IMR-90 (cell line): ENCODE data around the gene PRIMA1. TPM values are rescaled to one million over a fixed set of nuclear protein-coding genes. Genes with fewer than 3 reads are reported as not detected.

Experiments
- ATAC-seq: fragments of 200-7000 bp; cut with Tn5 transposase; 2 replicates; pipeline ENCODE4 v1.9.1; 2020; ENCODE audit warnings: low read depth, mild to moderate bottlenecking, moderate library complexity
- BruUV-seq: library from RNA; stranded (reverse); fragments of 400-500 nt; replicated peaks from 2 replicates; lab custom pipeline; 2021; lab: Mats Ljungman, UMichigan
- CTCF ChIA-PET: fragments of 300-600 bp; formaldehyde crosslinking; extraction: SDS; loops from one replicate; lab custom pipeline; 2021; ENCODE audit warnings: antibody characterized with exemption; lab: Yijun Ruan, JAX
- POLR2A ChIA-PET: fragments of 300-600 bp; sonication (Branson Sonifier 250); formaldehyde crosslinking; loops from one replicate; lab custom pipeline; 2022; ENCODE audit warnings: antibody characterized with exemption; ENCODE audit not compliant: unreplicated experiment; lab: Charles Lee
- DNase-seq: peaks from one replicate; pipeline ENCODE4 v3.0.0; 2013
- H2AFZ ChIP-seq: replicated peaks from 2 replicates; pipeline ENCODE3; 2013; ENCODE audit warnings: low read length, mild to moderate bottlenecking; ENCODE audit not compliant: poor library complexity
- H2AK5ac ChIP-seq: 2 replicates; pipeline ENCODE4 v1.6.1; 2013; ENCODE audit warnings: low read depth, low read length, inconsistent platforms
- H2AK9ac ChIP-seq: replicated peaks from 2 replicates; pipeline ENCODE3; 2013; ENCODE audit warnings: mild to moderate bottlenecking, low read depth, low read length, moderate library complexity; ENCODE audit not compliant: poor library complexity
- H2BK120ac ChIP-seq: 2 replicates; pipeline ENCODE4 v1.6.1; 2013; ENCODE audit warnings: low read depth, low read length, inconsistent platforms
- H2BK15ac ChIP-seq: 3 replicates; pipeline ENCODE4 v1.6.1; 2013; ENCODE audit warnings: low read depth, low read length, inconsistent platforms
- H2BK20ac ChIP-seq: 2 replicates; pipeline ENCODE4 v1.6.1; 2013; ENCODE audit warnings: low read depth, mild to moderate bottlenecking, inconsistent platforms, low read length, moderate library complexity
- H2BK5ac ChIP-seq: 2 replicates; pipeline ENCODE4 v1.6.1; 2013; ENCODE audit warnings: mild to moderate bottlenecking, low read depth, low read length, inconsistent platforms; ENCODE audit not compliant: poor library complexity, severe bottlenecking
- H3K14ac ChIP-seq: replicated peaks from 2 replicates; pipeline ENCODE4 v1.6.1; 2013; ENCODE audit warnings: low read depth, low read length, inconsistent platforms
- H3K18ac ChIP-seq: 2 replicates; pipeline ENCODE4 v1.6.1; 2013; ENCODE audit warnings: low read depth, low read length, control low read depth
- H3K23ac ChIP-seq: 2 replicates; pipeline ENCODE4 v1.6.1; 2013; ENCODE audit warnings: low read depth, low read length, inconsistent platforms
- H3K27ac ChIP-seq: 2 replicates; pipeline ENCODE4 v1.5.1; 2013; ENCODE audit warnings: mild to moderate bottlenecking, control low read depth, low read length; ENCODE audit not compliant: insufficient read depth
- H3K27me3 ChIP-seq: 2 replicates; pipeline ENCODE4 v1.6.1; 2013; ENCODE audit warnings: low read length; ENCODE audit not compliant: control insufficient read depth, insufficient read depth
- H3K36me3 ChIP-seq: 2 replicates; pipeline ENCODE4 v1.6.1; 2013; ENCODE audit warnings: low read length, mixed read lengths; ENCODE audit not compliant: control insufficient read depth, insufficient read depth
- H3K4ac ChIP-seq: 2 replicates; pipeline ENCODE4 v1.6.1; 2013; ENCODE audit warnings: low read depth, low read length, inconsistent platforms
- H3K4me1 ChIP-seq: 2 replicates; pipeline ENCODE4 v1.6.1; 2013; ENCODE audit warnings: low read length, mixed read lengths; ENCODE audit not compliant: control insufficient read depth, insufficient read depth
- H3K4me2 ChIP-seq: 2 replicates; pipeline ENCODE4 v1.6.1; 2013; ENCODE audit warnings: low read depth, mild to moderate bottlenecking, control low read depth, low read length, moderate library complexity
- H3K4me3 ChIP-seq: 2 replicates; pipeline ENCODE4 v1.5.1; 2013; ENCODE audit warnings: low read depth, mild to moderate bottlenecking, control low read depth, low read length, moderate library complexity; ENCODE audit not compliant: insufficient read depth
- H3K56ac ChIP-seq: 2 replicates; pipeline ENCODE4 v1.6.1; 2013; ENCODE audit warnings: low read length, inconsistent platforms; ENCODE audit not compliant: insufficient read depth; ENCODE audit errors: extremely low read depth
- H3K79me1 ChIP-seq, 2 experiments: 2 replicates each; pipeline ENCODE4 v1.6.1; 2013; ENCODE audit warnings: low read length in 2 of 2, inconsistent platforms in 1 of 2, low read depth in 1 of 2
- H3K9ac ChIP-seq: 2 replicates; pipeline ENCODE4 v1.6.1; 2013; ENCODE audit warnings: low read depth, low read length, control low read depth
- H3K9me1 ChIP-seq: 2 replicates; pipeline ENCODE4 v1.6.1; 2013; ENCODE audit warnings: low read length, inconsistent platforms; ENCODE audit not compliant: insufficient read depth
- H3K9me3 ChIP-seq: 2 replicates; pipeline ENCODE4 v1.6.1; 2013; ENCODE audit warnings: low read length; ENCODE audit not compliant: control insufficient read depth, insufficient read depth
- H4K20me1 ChIP-seq: 2 replicates; pipeline ENCODE4 v1.6.1; 2013; ENCODE audit warnings: low read length, inconsistent platforms; ENCODE audit not compliant: insufficient read depth
- H4K5ac ChIP-seq: 2 replicates; pipeline ENCODE4 v1.6.1; 2013; ENCODE audit warnings: mild to moderate bottlenecking, low read depth, low read length, control low read depth
- H4K8ac ChIP-seq, 2 experiments: 2 replicates each; pipeline ENCODE4 v1.6.1; 2013; ENCODE audit warnings: low read depth in 2 of 2, low read length in 2 of 2, control low read depth in 1 of 2, inconsistent platforms in 1 of 2
- H4K91ac ChIP-seq: 2 replicates; pipeline ENCODE4 v1.6.1; 2013; ENCODE audit warnings: low read depth, low read length, inconsistent platforms; ENCODE audit not compliant: insufficient read depth
- BHLHE40 ChIP-seq: fragments of 150-350 bp; IDR thresholded peaks from 2 replicates; pipeline ENCODE4 v1.6.1; 2016; ENCODE audit warnings: mild to moderate bottlenecking, low read depth, low read length
- CEBPB ChIP-seq: IDR thresholded peaks from 2 replicates; pipeline ENCODE4 v1.6.1; 2012; ENCODE audit warnings: low read depth, low read length, improper control_type of control experiment
- CHD1 ChIP-seq: IDR thresholded peaks from 2 replicates; pipeline ENCODE4 v1.6.1; 2012; ENCODE audit warnings: low read depth, low read length, improper control_type of control experiment
- FOS ChIP-seq: fragments of 150-350 bp; IDR thresholded peaks from 2 replicates; pipeline ENCODE4 v1.6.1; 2016; ENCODE audit warnings: low read depth, low read length
- MAFK ChIP-seq: IDR thresholded peaks from 2 replicates; pipeline ENCODE4 v1.6.1; 2012; ENCODE audit warnings: low read depth, low read length, improper control_type of control experiment
- MAZ ChIP-seq: IDR thresholded peaks from 2 replicates; pipeline ENCODE4 v1.6.1; 2012; ENCODE audit warnings: low read depth, mild to moderate bottlenecking, low read length, improper control_type of control experiment, moderate library complexity, borderline replicate concordance
- MXI1 ChIP-seq: IDR thresholded peaks from 2 replicates; pipeline ENCODE4 v1.6.1; 2012; ENCODE audit warnings: low read depth, mild to moderate bottlenecking, low read length, moderate library complexity, borderline replicate concordance
- NFE2L2 ChIP-seq: fragments of 150-350 bp; IDR thresholded peaks from 2 replicates; pipeline ENCODE4 v1.6.1; 2016; ENCODE audit warnings: low read depth, mild to moderate bottlenecking, low read length
- POLR2A ChIP-seq: IDR thresholded peaks from 2 replicates; pipeline ENCODE4 v1.6.1; 2012; ENCODE audit warnings: mild to moderate bottlenecking, low read depth, low read length
- RAD21 ChIP-seq: IDR thresholded peaks from 2 replicates; pipeline ENCODE4 v1.6.1; 2012; ENCODE audit warnings: low read length, improper control_type of control experiment
- RCOR1 ChIP-seq: IDR thresholded peaks from 2 replicates; pipeline ENCODE4 v1.6.1; 2012; ENCODE audit warnings: mild to moderate bottlenecking, low read length, improper control_type of control experiment; ENCODE audit not compliant: insufficient replicate concordance
- RFX5 ChIP-seq: IDR thresholded peaks from 2 replicates; pipeline ENCODE4 v1.8.0; 2012; ENCODE audit warnings: low read depth, mild to moderate bottlenecking, low read length, moderate library complexity
- SMC3 ChIP-seq: fragments of 150-350 bp; IDR thresholded peaks from 2 replicates; pipeline ENCODE4 v1.6.1; 2016; ENCODE audit warnings: low read depth, mild to moderate bottlenecking, antibody characterized with exemption, low read length, moderate library complexity
- WGBS, 2 experiments: methylation state at CpG; one replicate each; pipeline versions ENCODE4 v1.1.5 to v1.1.7; 2013; ENCODE audit warnings: missing lambda C conversion rate in 2 of 2; ENCODE audit not compliant: insufficient read length in 1 of 2; ENCODE audit errors: extremely low coverage in 2 of 2; 5-methylcytosine and 5-hydroxymethylcytosine counted together
- dilution Hi-C: fragments of 300-500 bp; cut with HindIII; formaldehyde crosslinking; loops from one replicate; pipeline ENCODE4 v1.14.3; 2018; ENCODE audit warnings: low sequenced_read_pairs; ENCODE audit not compliant: unreplicated experiment
- in situ Hi-C: fragments of 300-500 bp; cut with MboI; formaldehyde crosslinking; loops from 3 replicates; pipeline ENCODE4 v1.14.3; 2019; ENCODE audit warnings: low sequenced_read_pairs, inconsistent platforms, mixed read lengths
- intact Hi-C: fragments of 100-400 bp; cut with micrococcal nuclease; formaldehyde crosslinking; loops from 2 replicates; pipeline ENCODE4 v1.10.0; 2022
- polyA plus RNA-seq, 3 experiments: library from polyadenylated mRNA; depleted of rRNA; stranded (reverse); fragments of >200 nt; gene quantifications; 2 replicates each; pipeline ENCODE4 v1.2.3, GENCODE V29; 2012; ENCODE audit warnings: low replicate concordance in 1 of 3
- total RNA-seq: library from RNA; depleted of rRNA; stranded (reverse); fragments of >200 nt; gene quantifications from 2 replicates; pipeline ENCODE4 v1.2.3, GENCODE V29; 2012
- TF ChIP-seq, protein P1 (sequence below): fragments of 150-350 bp; IDR thresholded peaks from 2 replicates; pipeline ENCODE4 v1.6.1; 2017; ENCODE audit warnings: mild to moderate bottlenecking, antibody characterized with exemption, low read length, low read depth
- TF ChIP-seq, protein P2 (sequence below): conservative IDR thresholded peaks from 2 replicates; pipeline ENCODE4 v1.5.1; 2012; ENCODE audit warnings: mild to moderate bottlenecking, low read depth, low read length, improper control_type of control experiment
- TF ChIP-seq, protein P3 (sequence below): fragments of 150-350 bp; IDR thresholded peaks from 2 replicates; pipeline ENCODE4 v1.6.1; 2016; ENCODE audit warnings: low read depth, mild to moderate bottlenecking, low read length, moderate library complexity, borderline replicate concordance

The PRIMA1 gene
- total and polyA plus RNA-seq, 2 of the 4 experiments (the other 2 are of a cell fraction), result not detected

DNA sequence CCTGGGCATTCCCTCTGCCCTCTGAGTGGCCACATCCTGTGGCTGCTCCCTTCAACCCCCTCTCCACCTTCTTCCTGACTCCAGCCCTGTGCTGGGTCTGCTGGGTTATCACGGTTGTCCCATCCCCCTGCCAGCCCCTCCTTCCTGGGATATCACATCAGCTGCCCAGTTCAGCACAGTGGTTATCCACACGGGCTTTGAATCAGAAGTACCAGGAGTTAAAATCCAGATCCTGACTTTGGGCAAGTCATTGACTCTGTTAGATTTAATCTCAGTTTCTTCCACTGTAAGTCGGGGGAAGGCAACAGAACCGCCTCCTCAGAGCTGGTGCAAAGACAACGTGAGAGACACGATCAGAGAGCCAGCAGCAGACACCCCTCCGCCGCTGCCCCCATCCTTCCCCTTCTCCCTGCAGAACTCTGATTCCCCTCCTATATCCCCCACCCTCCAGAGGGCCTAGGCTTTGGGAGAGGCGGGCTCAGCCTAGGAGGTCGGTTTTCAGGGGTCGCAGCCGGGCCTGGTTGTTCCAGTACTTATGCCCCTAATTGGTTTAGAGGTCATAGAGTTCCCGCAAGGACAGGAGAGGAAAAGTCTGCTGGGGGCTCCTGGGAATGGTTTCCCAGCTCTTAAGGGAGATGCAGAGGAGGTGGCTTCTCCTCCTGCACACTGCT is 42.5 kb downstream of the PRIMA1 start:
- in situ Hi-C loops (no loop called here), intact Hi-C loops (no loop called here), dilution Hi-C loops (no loop called here)
- Histone ChIP-seq H3K4me1 (no peaks in the 10 kb centered on the region), H4K20me1 (no peaks in the 10 kb centered on the region), H3K27ac (no peak overlapping the region), H3K4ac (no peak overlapping the region), H3K4me2 (no peak overlapping the region), H4K5ac (no peak overlapping the region), H2AFZ (no peak overlapping the region), H3K9me1 (no peaks in the 10 kb centered on the region), H3K79me1 (no peaks in the 10 kb centered on the region), H3K23ac (no peak overlapping the region), H2AK9ac (no peak overlapping the region), H3K14ac (no peak overlapping the region), H3K9ac (no peak overlapping the region), H2BK5ac (no peak overlapping the region), H2BK20ac (no peak overlapping the region), H2BK120ac (no peak overlapping the region), H3K56ac (no peak overlapping the region), H3K9me3 (peaks cover 4% of the 10 kb centered on the region; the same call in 1 of the 2 replicates), H3K4me3 (no peak overlapping the region), H2AK5ac (no peak overlapping the region), H2BK15ac (no peak overlapping the region), H3K27me3 (no peaks in the 10 kb centered on the region), H4K8ac (no peak overlapping the region), H4K91ac (no peak overlapping the region), H3K36me3 (no peaks in the 10 kb centered on the region), H3K18ac (no peak overlapping the region)
- BruUV-seq, result no TSS peak
- ChIA-PET CTCF (no interaction called here), POLR2A (no interaction called here)
- 8% methylated on average over 2 of the region's 13 CpGs; no CpG with 5 or more reads in 1 of the 2 experiments for WGBS, 2 experiments
- ATAC-seq, result no peak
- no peak for TF ChIP-seq MXI1
- TF ChIP-seq POLR2A, result no peak
- no peak for TF ChIP-seq MAZ
- TF ChIP-seq, protein P1, sequence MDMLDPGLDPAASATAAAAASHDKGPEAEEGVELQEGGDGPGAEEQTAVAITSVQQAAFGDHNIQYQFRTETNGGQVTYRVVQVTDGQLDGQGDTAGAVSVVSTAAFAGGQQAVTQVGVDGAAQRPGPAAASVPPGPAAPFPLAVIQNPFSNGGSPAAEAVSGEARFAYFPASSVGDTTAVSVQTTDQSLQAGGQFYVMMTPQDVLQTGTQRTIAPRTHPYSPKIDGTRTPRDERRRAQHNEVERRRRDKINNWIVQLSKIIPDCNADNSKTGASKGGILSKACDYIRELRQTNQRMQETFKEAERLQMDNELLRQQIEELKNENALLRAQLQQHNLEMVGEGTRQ, result no peak
- no peak for TF ChIP-seq CEBPB
- TF ChIP-seq, protein P2, sequence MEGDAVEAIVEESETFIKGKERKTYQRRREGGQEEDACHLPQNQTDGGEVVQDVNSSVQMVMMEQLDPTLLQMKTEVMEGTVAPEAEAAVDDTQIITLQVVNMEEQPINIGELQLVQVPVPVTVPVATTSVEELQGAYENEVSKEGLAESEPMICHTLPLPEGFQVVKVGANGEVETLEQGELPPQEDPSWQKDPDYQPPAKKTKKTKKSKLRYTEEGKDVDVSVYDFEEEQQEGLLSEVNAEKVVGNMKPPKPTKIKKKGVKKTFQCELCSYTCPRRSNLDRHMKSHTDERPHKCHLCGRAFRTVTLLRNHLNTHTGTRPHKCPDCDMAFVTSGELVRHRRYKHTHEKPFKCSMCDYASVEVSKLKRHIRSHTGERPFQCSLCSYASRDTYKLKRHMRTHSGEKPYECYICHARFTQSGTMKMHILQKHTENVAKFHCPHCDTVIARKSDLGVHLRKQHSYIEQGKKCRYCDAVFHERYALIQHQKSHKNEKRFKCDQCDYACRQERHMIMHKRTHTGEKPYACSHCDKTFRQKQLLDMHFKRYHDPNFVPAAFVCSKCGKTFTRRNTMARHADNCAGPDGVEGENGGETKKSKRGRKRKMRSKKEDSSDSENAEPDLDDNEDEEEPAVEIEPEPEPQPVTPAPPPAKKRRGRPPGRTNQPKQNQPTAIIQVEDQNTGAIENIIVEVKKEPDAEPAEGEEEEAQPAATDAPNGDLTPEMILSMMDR, result no peak
- TF ChIP-seq NFE2L2, result no peak
- no peak for TF ChIP-seq RAD21
- no peak for TF ChIP-seq BHLHE40
- TF ChIP-seq RCOR1, result no peak
- TF ChIP-seq RFX5, result no peak
- TF ChIP-seq MAFK, result no peak
- TF ChIP-seq SMC3, result no peak
- TF ChIP-seq, protein P3, sequence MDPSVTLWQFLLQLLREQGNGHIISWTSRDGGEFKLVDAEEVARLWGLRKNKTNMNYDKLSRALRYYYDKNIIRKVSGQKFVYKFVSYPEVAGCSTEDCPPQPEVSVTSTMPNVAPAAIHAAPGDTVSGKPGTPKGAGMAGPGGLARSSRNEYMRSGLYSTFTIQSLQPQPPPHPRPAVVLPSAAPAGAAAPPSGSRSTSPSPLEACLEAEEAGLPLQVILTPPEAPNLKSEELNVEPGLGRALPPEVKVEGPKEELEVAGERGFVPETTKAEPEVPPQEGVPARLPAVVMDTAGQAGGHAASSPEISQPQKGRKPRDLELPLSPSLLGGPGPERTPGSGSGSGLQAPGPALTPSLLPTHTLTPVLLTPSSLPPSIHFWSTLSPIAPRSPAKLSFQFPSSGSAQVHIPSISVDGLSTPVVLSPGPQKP, result no peak
- TF ChIP-seq CHD1, result no peak
- no peak for TF ChIP-seq FOS
- no peak for DNase-seq
